Activated gamma-delta T cell (primary cell): ENCODE measurements around the gene RCAN3.

Experiments
- DNase-seq: peaks from one replicate; lab custom pipeline; 2025; lab: John Stamatoyannopoulos, UW

RCAN3 gene

DNA sequence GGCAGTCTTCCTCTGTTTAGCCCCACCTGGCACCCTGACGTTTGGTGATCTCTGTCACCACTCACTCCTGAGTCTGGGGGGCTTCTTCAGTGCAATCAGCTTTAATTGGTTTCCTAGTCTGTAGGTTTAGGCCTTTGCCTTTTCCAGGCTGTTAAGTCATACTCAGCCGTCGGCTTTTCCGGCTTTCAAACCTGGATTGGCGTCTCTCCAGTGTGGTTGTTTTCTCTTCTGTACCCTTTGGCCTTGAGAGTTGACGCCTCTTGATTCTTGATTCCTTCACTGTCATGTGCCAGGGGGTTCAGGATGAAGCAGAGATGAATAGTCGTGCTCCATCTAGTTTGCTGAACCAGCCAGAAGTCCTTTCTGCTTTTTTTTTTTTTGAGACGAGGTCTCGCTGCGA, 78.1 kb downstream of the RCAN3 start:
- DNase-seq = no peak

DNA sequence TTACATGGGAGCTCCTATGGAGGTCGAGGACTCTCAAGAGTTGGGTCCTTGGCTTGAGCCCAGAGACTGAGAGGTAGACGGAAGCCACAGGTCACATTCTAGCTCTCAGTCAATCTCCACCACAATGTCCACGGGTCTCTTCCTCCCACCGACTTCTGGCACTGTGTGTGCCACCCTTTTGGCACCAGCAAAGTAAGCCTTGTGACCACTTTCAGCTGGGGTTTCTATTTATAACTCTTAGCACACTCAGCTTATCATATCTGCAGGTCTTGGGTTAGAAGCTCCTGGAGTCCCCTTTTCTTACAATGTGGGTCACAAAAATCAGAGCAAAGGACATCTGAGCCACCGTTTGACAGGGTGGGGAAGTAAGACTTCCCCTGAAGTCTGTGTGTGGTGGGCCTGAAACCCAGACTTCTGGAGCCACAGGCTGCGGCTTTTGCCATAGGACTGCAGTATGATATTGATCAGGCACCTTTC, 81.6 kb downstream of the RCAN3 start:
- DNase-seq = no peak

GRCh38 chr1:24586119-24586518, 83.5 kb downstream of the RCAN3 start:
- DNase-seq = no peak

- no peak for DNase-seq
Measured at GRCh38 chr1:24586970-24587820, 84.6 kb downstream of the RCAN3 start.

DNA sequence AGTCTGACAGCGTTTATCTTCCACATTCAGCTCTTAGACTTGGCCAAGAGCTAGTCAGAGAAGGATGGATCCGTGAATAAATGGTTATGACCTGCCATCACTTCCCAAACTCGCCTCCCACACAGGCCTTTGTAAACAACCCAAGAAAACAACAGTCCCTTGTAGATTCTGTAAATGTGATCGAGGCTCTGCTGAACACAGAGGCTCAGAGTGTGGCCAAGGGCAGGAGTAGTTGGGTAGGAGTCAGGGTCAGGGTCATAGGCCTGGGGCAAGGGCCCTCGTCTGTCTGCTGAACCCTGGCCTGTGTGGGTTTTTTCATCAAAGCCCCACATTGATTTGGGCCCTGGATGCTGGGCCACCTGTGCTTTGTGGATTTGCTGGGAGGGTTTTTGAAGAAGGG, 85.9 kb downstream of the RCAN3 start:
- no peak for DNase-seq

DNA sequence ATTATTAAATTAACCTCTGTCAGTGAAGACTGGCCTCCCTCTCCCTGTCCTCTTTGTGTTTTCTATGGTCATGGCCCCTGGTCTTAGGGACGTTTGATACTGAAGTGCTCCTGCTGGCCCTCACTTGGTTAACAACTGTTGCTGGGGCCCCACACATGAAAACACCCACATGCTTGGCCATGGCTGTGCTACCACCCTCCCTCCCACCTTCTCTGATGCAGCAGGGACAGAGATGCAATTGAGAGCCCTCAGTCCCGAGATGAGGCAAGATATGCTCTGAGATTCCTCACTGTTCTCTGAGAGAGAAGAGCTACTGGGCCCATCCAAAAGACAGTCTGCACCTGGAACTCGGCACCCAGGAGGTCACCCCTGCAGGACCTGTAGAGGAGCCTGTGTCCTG, 86.6 kb downstream of the RCAN3 start:
- DNase-seq = no peak
